ENCODE data around the gene ITGB7.

The ITGB7 gene

DNA sequence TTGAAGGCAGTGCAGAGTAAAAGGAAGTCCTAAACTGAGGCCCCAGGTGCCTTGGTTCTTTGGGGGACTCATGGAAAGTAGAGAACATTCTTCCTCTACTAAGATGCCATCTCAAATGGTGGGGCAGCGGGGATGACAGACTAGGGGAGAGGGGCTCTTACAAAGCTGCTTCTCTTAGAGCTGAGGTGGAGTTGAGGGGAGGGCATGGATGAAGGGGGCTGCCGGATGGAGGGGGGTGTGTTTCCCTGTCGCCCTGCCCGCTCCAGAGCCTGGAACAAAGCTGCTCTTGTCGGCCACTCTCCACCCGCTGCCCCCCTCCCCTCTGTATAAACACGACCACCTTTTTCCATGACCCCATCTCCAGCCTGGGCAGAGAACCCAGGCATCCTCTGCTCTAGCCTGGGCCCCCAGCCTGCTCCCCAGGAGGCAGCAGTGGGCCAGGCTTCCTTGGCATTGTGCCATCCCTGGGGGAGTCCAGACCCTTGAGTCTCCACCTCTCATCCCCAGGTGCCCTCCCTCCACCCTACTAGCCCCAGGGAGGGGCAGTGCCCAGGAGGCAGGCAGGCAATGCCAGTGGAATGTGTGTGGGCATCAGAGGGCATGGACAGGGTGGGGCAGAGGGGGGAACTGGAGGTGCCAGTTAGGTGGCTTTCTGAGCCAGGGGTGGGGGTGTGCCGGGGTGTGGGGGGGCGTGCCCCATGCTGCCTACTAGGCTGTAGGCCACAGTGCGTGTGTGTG lies 23.2 kb upstream of the ITGB7 start:
- DNase-seq, result no peak

- no peak for DNase-seq
These were observed 22.4 kb upstream of the ITGB7 start for GRCh38 chr12:53229454-53229853.

DNA sequence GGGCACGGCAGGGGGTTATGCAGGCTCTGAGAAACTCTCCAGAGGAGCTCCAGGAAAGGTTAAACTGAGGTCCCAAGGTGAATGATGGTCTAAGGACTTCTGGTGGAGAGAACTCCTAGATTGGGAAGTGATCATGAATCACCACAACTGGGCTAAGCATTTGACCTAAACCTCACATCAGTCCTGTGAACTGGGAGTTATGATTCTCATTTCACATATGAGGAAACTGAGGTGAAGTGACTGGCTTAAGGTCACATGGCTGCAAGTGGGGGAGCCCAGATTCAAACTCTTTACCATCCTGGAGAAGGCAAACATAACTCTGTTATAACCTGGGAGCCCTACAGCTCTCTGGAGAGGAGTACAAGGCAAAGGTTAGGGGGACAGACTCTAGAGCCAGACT lies 20.8 kb upstream of the ITGB7 start:
- DNase-seq, result no peak

DNA sequence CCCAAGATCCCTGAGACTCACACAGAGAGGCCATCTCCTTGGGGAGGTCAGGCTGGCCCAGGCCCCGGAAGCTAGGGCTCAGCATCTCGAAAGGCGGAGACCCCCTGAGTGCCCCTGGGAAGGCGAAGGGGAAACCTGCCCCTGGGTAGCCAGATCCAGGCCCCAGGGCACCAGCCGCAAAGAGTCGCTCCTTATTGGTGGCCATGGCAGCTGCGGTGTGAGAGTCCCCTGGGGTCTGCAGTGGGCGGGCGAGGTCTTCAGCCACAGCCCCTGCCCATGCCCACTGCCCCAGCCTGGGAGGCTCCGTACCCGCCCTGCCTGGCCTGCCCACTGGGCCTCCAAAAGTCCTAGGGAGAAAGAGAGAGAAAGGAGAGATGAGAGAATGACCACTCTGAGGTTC lies 20.3 kb upstream of the ITGB7 start:
- no peak for DNase-seq

DNA sequence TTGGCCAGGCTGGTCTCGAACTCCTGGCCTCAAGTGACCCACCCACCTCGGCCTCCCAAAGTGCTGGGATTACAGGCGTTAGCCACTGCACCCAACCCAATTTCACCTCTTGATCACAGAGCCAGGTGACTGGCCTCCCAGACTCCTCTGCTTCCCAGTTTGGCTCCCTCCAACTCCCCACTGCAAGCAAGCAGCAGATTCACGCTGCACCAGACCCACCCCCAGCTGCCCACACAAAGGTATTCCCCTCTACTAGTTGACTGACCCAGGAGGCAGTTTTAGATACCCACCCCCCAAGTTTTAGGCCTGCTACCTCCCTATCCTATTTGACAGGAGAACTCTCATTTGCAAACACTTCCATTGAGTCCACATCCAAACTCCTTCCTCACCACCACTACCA lies 19.8 kb upstream of the ITGB7 start:
- no peak for DNase-seq

- no peak for DNase-seq
These were observed 18.8 kb upstream of the ITGB7 start for GRCh38 chr12:53225635-53226424.

DNA sequence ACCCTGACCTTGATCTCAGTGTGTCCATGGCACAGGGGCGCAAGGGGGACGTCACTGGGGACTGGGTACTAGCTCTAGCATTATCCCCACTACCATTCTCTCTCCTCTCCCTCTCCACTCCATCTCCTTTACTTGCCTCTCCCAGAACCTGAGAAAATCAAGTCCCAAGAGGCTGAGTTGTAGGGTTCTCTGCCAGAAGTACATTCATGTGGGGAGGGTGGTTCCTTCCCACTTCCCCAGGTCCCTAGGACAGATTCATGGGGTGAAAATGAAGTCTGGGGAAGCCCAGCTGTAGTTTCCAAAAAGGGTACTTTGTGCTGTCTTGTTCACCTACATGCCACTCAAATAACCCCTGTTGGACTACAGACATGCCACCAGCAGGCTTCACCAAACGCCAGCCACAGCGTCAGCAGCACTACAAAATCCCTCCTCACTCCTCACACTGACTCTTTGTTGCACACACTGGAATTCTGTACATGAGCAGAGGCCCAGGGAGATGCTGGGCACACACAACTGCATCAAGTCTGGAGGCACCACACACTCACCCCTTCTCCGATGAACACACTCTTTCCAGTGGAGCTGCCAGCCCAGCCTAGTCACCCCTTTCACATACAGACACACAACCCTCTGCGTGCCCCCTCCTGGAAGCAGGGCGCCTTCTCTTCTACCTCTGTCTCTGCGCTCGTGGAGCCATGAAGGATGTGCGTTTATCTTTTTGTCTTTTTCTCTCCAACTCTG lies 18.0 kb upstream of the ITGB7 start:
- no peak for DNase-seq

DNA sequence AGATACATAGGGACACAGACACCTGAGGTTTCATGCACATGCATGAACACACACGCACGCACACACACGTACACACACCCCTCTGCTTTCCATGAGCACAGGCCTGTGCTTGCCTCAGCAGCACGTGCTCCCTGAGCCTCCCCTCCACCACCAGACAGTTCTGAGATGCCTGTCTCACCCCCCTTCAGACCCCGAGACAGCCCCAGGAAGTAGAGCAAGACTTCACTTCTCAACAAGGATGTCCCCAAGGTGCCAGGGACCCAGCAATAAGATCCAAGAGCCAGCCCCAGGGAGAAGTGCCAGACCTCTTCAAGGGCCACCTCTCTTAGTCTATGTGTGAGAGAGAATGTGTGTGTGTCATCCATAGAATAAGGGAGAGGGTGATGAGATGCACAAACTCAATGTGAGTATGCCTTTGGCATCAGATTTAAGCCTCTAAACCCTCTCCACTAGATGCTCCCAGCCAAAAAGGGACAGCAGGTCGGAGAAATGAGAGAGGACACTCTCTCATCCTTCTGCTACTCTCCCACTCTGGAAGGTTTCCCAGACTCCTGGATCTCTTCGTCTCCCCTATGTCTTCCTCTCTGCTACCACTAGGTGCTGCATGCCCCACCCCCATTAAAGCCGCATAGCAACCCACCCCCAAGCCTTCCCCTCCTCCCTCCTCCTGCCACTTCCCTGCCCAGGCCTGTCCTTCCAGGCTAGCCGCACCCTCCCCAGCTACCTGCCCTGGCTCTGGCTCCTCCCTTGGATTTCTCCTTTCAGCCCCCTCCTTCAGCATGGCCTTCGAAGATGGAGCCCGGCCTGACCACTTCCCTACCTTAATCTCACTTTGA lies 17.2 kb upstream of the ITGB7 start:
- DNase-seq, result no peak

GRCh38 chr12:53223389-53224060 lies 16.5 kb upstream of the ITGB7 start:
- DNase-seq, result no peak

DNA sequence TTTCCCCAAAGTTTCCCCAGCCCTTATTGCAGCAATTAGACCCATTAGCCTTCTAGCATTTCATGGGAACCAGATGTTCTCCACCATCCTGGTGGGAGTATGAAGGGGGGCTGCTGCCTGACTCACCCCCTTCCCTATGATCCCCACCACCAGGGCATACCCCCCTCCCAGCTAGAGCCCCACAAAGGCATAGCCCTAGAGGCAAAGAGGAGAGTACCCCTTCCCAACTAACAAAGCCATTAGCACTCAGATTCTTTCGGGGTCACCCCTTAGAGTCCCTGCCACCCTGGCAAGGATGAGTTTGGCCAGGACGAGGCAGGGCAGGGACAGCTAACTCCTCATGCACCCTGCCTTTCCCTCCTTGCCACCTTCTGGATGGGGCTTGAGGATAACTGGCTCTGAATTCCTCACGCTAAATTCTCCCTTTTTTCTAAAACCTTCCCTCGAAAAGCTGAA lies 15.8 kb upstream of the ITGB7 start:
- no peak for DNase-seq

DNA sequence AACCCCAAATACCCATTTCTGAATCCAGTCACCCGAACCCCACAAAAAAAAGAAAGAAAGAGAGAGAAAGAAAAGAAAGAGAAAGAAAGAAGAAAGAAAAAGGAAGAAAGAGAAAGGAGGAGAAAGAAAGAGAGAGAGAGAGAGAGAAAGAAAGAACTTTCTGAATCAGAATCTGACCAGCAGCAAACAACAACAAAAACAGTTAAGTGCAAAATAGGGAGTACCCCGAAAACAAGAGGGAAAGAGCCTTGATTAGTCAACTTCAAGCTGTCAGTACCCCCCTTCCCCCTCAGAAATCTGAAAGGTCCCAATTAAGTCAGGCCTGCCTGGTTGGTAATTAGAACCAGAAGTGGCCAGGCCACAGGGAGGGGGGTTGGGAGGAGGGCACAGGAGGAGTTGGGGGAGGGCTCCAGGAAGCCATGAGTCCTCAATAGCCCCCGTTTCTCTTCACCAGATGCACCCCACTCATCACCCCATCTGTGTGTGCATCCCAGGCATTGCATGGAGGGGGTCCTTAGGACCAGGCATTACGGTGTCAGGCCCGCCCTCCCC lies 15.2 kb upstream of the ITGB7 start:
- no peak for DNase-seq

DNA sequence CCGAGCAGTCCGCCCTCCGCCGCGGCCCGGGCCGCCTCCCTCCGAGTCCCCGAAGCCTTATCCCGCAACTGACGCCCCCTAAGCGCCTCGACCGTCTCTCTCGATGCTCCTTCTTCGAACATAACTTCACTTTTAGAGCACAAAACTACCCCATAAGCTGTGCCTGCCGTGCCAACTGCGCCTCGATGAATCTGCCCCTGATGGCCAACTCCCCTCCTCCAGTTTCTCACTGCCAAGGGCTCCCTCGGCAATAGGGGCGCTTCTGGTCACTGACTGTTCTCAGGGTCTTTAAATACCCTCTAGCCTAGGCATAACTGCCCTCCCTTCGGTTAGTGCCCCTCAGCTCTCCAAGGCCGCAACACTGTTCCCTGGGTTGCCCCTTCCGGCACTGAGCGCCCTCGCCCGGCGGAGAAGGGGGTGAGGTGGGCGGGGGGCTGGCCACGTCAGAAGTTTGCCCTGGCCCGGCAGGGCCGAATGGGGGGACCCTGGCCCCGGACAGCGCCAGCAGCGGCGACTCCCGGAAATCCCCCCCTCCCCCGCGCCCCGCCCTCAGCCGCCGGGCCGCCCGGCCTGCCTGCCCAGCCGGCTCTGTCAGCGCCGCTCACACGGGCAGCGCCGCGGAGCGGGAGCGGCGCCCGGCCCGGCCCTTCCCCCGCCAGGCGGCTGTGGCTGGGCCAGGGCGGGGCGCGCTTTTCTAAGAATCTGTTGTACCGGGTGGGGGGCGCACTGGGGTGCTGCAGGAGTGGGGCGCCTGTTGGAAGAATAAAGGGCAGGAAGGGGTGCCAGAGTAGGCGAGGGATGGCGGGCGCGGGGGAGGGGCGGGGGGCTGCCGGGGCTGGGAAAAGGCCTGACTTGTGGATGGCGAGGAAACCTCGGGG lies 14.4 kb upstream of the ITGB7 start:
- DNase-seq, result no peak

DNA sequence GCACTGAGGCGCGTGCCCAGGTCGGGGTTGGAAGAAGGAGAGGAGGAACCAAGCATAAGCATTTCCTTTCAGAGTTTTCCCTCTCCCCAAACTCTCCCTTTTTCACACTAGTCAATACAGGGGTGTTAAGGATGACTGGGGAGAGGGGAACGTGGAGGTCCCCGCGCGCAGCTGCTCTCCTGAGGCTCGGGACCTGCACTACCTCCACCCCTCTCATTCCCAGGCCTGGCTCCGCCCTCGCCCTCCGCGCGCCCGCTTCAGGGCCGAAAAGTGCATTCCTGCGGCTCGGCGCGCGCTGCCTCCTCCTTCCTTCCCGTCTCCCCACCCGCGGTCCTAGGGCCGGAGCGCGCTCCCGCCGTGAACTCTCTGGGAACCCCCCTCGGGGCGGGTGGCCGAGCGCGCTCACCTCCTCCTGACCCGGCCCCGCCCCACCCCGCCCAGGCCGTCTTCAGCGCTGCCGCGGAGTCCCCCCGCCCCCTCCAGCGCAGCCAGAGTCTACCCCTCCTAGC lies 13.7 kb upstream of the ITGB7 start:
- DNase-seq, result no peak

DNA sequence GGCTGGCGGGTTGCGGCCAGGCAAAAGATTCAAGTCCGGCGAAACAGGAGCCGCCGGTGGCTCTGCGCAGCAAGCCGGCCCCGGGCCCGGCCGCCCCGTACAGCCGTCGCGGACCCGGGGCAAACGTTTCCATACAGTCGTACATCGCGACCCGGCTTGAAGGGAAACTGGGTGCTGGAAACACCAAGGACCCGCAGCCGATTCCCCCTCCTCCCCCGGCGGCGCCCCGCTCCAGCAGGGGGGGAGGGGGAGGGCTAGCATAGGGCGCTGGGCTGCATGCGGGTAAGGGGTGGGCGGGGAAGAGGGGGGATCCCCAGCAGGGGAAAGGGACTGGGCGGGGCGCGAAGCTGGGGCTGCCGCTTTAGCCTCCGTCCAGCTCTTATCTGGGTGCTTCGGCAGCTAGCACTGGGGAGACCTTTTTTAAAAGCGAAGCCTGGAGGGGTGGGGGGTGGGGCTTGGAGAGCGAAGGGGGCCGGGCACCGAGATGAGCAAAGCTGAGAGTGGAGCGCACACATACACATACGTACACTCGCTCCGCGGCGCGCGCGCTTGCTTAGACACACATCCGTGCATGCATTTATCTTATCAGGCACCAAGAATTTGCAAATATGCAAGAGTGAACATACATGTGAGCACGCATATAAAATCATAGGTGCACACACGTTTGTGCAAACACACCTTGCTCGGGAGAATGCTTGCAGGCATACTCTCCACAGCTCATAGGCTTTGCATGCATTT lies 13.1 kb upstream of the ITGB7 start:
- DNase-seq, result no peak

GRCh38 chr12:53219292-53219955 lies 12.4 kb upstream of the ITGB7 start:
- no peak for DNase-seq

DNA sequence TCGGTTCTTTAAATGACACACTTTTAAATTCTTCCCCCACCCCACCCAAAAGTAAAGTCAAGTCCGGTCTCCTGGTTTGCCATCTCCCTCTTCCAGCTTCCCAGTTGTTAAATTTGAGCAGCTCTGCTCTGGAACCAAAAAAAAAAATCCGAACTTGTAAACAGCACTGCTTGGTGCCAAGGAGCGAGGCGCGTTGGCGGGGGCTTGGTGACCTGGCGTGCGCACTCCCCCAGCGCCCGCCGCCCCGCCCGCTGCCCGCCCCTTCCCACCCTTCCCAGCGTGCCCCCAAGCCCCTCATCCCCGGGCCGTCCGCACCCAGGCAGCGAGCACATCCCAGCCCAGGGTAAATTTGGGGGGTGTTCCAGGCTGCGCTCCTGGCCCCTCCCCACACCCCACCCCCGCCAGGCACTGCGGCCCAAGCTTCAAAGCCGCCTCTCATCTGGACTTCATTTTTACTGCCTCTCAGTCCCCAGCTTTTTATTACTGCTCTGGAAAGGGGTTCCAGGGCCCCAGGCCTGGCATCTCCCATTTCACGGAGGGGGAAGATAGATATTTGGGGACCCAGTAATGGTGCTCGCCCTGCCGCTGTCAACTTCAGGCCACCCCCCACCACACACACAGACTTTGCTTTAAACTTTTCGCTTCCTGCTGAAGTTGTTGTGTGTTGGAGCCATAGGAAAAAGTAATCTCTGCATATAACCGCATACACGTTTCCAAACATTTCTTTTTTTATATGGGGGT lies 11.7 kb upstream of the ITGB7 start:
- no peak for DNase-seq

DNA sequence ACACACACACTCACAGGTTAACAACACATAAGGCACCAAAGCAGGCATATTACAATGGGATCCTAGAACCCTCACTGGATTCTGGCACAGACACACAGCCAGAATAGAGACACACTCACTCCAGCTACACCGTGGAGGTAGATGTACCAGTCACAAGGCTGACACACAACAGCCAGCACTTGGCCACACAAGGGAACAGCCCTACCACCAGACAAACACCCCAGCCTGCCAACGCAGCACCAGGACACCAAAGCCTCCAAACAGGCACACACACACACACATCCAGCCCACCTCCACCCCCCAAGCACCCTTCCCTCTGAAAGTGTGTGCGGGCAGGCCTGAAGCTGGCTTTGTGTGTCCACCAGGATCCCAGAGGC lies 10.9 kb upstream of the ITGB7 start:
- DNase-seq, result no peak

DNA sequence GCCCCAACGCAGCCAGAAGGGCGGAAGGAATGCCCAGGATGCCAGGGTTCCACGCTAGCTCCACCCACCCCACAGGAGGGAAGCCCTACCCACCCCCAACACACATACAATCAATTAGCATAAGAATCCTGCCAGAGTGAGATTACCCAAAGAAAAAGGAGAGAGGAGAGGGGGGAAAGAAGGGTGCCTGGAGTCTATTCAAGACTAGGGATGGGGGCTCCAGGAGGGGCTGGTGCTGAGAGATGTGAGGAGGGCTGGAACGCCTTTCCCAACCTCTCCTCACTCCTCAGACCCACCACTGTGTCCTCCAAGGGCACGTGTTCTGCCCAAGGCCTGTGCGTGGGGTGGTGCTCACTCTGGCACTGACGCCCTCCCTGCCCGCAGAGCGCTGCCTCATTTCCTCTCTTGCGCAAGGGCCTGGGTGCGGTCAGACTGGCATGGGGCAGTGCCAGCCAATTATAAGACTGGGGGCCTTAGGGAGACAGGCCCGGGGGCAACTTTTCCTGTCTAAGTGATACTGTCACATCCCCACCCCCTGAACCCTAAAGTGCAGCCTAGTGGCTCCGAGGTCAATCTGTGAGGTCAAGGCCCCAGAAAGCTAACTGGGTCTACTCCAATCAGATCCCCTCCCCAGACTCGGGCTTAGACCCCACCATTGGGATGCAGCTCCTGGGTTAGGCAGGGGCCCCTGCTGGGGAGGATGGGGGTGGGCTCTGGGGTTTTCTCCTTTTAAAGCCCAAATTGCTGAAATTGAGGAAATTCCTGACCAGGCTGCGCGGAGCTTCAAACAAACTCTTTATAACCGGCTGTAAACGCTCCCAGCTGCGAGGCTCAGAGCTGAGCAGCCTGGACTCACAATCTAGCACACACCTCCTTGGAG lies 10.2 kb upstream of the ITGB7 start:
- DNase-seq, result no peak

Data from NCI-H187 treated with DMSO at 0.1 percent for 48 hours (cell line).